OCI-LY3 (cell line): ENCODE results near the gene LIPC.

Source experiments
- CTCF ChIP-seq: fragments of 200-600, 300-600 bp; sonication (generic); IDR thresholded peaks from 2 replicates; pipeline ENCODE4 v1.5.1; 2014; ENCODE audit warnings: antibody characterized with exemption, low read length, low read depth
- EZH2phosphoT487 ChIP-seq: fragments of 200-600 bp; shearing (Covaris generic); IDR thresholded peaks from 2 replicates; pipeline ENCODE4 v1.6.1; 2018; ENCODE audit warnings: antibody characterized with exemption, mixed run types, low read depth

GRCh38 chr15:58492661-58493397, 61.0 kb downstream of the LIPC start:
- TF ChIP-seq CTCF (no peak), EZH2phosphoT487 (no peak)
